Sigmoid colon (tissue), 7 donors: ENCODE measurements around the gene POTEF. TPM values are rescaled to one million over a fixed set of nuclear protein-coding genes. Genes with fewer than 3 reads are reported as not detected.
"Not testable (repeated sequence)": the region's sequence is repeated elsewhere in the genome, so short reads cannot be mapped to it uniquely, and the experiment has no call there.

ENCODE experiments used
- DNase-seq: peaks from one replicate; pipeline ENCODE4 v3.0.0-alpha.2; 2019
- H3K27ac ChIP-seq, 4 donors: fragments of 200-600 bp; sonication (generic); one replicate each; pipeline ENCODE4 v1.5.1; 2016 to 2019; ENCODE audit warnings: mild to moderate bottlenecking in 1 of 4
- H3K27me3 ChIP-seq, 3 donors: fragments of 200-600 bp; sonication (generic); one replicate each; pipeline ENCODE4 v1.5.1; 2019; ENCODE audit warnings: mild to moderate bottlenecking in 1 of 3
- H3K36me3 ChIP-seq, 4 donors: fragments of 200-600 bp; sonication (generic); one replicate each; pipeline ENCODE4 v1.5.1; 2016 to 2019
- H3K4me1 ChIP-seq, 4 donors: fragments of 200-600 bp; sonication (generic); one replicate each; pipeline ENCODE4 v1.5.1; 2017 to 2019
- H3K4me3 ChIP-seq, 4 donors: fragments of 200-600 bp; sonication (generic); one replicate each; pipeline ENCODE4 v1.5.1; 2017 to 2019; ENCODE audit warnings: mild to moderate bottlenecking in 2 of 4, moderate library complexity in 1 of 4
- H3K9me3 ChIP-seq, 4 donors: fragments of 200-600 bp in 3 of 4; sonication (generic) in 3 of 4; one replicate each; pipeline versions ENCODE4 v1.5.1 to v1.6.1; 2013 to 2019
- CTCF ChIP-seq, 4 experiments: fragments of 450-650 bp in 3 of 4; fragments of 200-600 bp in 1 of 4; IDR thresholded peaks; one replicate each; pipeline ENCODE4 v1.5.1; 2016 to 2019; ENCODE audit warnings: antibody characterized with exemption in 4 of 4, mild to moderate bottlenecking in 3 of 4, moderate library complexity in 2 of 4
- EP300 ChIP-seq, 4 donors: sonication (generic); formaldehyde crosslinking; IDR thresholded peaks; one replicate each; pipeline ENCODE4 v1.6.1; 2017; ENCODE audit warnings: antibody characterized with exemption in 4 of 4
- POLR2A ChIP-seq, 2 donors: fragments of 450-650 bp; IDR thresholded peaks; one replicate each; pipeline ENCODE4 v1.6.1; 2016; ENCODE audit warnings: antibody characterized with exemption in 2 of 2, mild to moderate bottlenecking in 2 of 2, moderate library complexity in 2 of 2
- POLR2AphosphoS5 ChIP-seq, 4 donors: sonication (generic); formaldehyde crosslinking; IDR thresholded peaks; one replicate each; pipeline ENCODE4 v1.6.1; 2017; ENCODE audit warnings: antibody characterized with exemption in 4 of 4
- WGBS, 2 donors: extraction: QIAGEN DNeasy Blood & Tissue Kit; methylation state at CpG; one replicate each; pipeline ENCODE4 v1.1.7; 2013; 5-methylcytosine and 5-hydroxymethylcytosine counted together
- intact Hi-C: fragments of 100-400 bp; cut with DNase I; formaldehyde crosslinking; loops from one replicate; pipeline ENCODE4 v1.15.1; 2023
- polyA plus RNA-seq, 3 donors: library from polyadenylated mRNA; stranded (reverse); fragments of 200-250 nt; gene quantifications; one replicate each; pipeline ENCODE4 v1.2.3, GENCODE V29; 2013
- total RNA-seq, 4 donors: library from RNA; depleted of rRNA; stranded (reverse); fragments of >200 nt; gene quantifications; one replicate each; pipeline ENCODE4 v1.1.0, GENCODE V29; 2016
- donor health status: healthy with polysubstance abuse.
- donor health status: Bipolar disorder and iron deficiency.
- donor health status: healthy.

The POTEF gene
- total and polyA plus RNA-seq, 7 donors = not detected

- Histone ChIP-seq H3K27me3 (no peaks in the 10 kb centered on the region), H3K4me3 (no peak overlapping the region), H3K27ac (no peak overlapping the region), H3K4me1 (no peaks in the 10 kb centered on the region), H3K9me3 (no peaks in the 10 kb centered on the region), H3K36me3 (peaks cover 0 to 55% (median 14%) of the 10 kb centered on the region in 4 donors)
- DNase-seq = no peak
- intact Hi-C loops = no loop called here
- 91 to 92% methylated on average over 9 of the region's 9 CpGs for WGBS, 2 donors
- TF ChIP-seq EP300 (IDR thresholded peaks at IDR 0.05) (no peak), CTCF (IDR thresholded peaks at IDR 0.05) (no peak), POLR2AphosphoS5 (IDR thresholded peaks at IDR 0.05) (no peak), POLR2A (IDR thresholded peaks at IDR 0.05) (no peak)
Observed at GRCh38 chr2:130156624-130157004, 27.6 kb upstream of the POTEF start.

GRCh38 chr2:130155956-130156623 lies 27.1 kb upstream of the POTEF start:
- intact Hi-C loops, DNase-seq, H3K9me3 ChIP-seq, H3K27me3 ChIP-seq, H3K4me1 ChIP-seq, H3K4me3 ChIP-seq, H3K27ac ChIP-seq: not testable (repeated sequence)
- 30 to 70% methylated on average over 16 of the region's 16 CpGs for WGBS, 2 donors
- peak in 2 of 4 experiments; percentile 13 to 38 for TF ChIP-seq CTCF (IDR thresholded peaks at IDR 0.05)
- peaks cover 0 to 55% (median 14%) of the 10 kb centered on the region in 4 donors for H3K36me3 ChIP-seq

- DNase-seq = no peak
- intact Hi-C loops = no loop called here
Observed at GRCh38 chr2:130154773-130155765, 26.0 kb upstream of the POTEF start.

GRCh38 chr2:130154423-130154770 lies 25.4 kb upstream of the POTEF start:
- H3K27ac ChIP-seq, H3K4me3 ChIP-seq, H3K27me3 ChIP-seq, DNase-seq, H3K9me3 ChIP-seq, H3K4me1 ChIP-seq, intact Hi-C loops: not testable (repeated sequence)
- 91 to 95% methylated on average over 8 of the region's 8 CpGs for WGBS, 2 donors
- peaks cover 0 to 44% (median 14%) of the 10 kb centered on the region in 4 donors for H3K36me3 ChIP-seq

More at GRCh38 chr2:130154773-130155765, 26.0 kb upstream of the POTEF start:
- Histone ChIP-seq H3K27ac (no peak overlapping the region), H3K36me3 (peaks cover 0 to 50% (median 14%) of the 10 kb centered on the region in 4 donors), H3K9me3 (no peaks in the 10 kb centered on the region), H3K4me1 (no peaks in the 10 kb centered on the region), H3K27me3 (no peaks in the 10 kb centered on the region), H3K4me3 (no peak overlapping the region)
- 96% methylated on average over 29 of the region's 29 CpGs for whole genome bisulfite sequencing, 2 donors
- no peak for TF ChIP-seq CTCF (IDR thresholded peaks at IDR 0.05)

GRCh38 chr2:130153721-130154422 lies 24.9 kb upstream of the POTEF start:
- H3K27ac ChIP-seq, H3K4me3 ChIP-seq, intact Hi-C loops, H3K9me3 ChIP-seq, DNase-seq, H3K4me1 ChIP-seq, H3K27me3 ChIP-seq: not testable (repeated sequence)
- peaks cover 0 to 38% (median 14%) of the 10 kb centered on the region in 4 donors for H3K36me3 ChIP-seq
- WGBS, 2 donors = 93% methylated on average over 23 of the region's 23 CpGs
